ENCODE data around the gene DNAH3.
A peak's percentile ranks its signal among the peaks of the same experiment; 100 is the strongest.
"Not testable (repeated sequence)": the region's sequence is repeated elsewhere in the genome, so short reads cannot be mapped to it uniquely, and the experiment has no call there.

The DNAH3 gene

DNA sequence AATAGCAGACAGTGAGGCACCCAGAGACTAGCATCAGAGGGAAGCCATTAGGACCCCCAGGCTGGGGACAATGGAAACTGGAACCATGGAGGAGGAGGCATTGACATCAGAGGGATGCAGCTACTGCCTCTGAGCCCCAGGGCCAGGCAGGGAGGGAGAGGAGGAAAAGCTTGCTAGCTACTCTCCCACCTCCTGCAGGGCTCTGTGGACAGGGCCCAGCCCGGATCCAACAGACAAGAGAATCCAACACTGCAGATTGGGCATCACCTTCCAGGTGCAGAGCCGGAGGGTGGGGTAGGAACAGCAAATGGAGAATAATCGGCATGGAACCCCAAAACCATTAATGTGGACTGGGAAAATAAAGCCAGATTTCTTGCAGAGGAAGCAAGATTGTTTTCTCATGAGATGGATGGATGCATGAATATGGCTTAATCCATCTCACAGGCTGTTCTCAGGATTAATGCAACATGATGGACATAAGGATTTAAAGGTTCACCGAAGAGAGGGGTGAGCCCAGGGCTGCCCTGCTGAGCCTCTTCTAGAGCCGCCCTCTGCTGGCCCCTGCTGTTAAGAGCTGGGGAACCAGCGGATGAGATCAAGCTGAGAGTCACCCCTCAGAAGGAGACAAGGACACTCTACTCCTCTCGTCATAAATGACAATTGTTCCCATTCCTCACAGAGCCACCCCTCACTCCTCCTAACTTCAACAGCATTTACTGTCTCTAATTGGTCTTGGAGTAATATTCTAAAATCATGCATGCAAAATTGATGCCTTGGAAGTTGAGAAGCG lies 48.8 kb downstream of the DNAH3 start:
- Histone ChIP-seq H3K9ac (ENCODE audit: low read length in 5 of 5) (no peak overlapping the region), H3K27ac (ENCODE audit: low read depth, low read length) (no peak overlapping the region), H3K4me1 (ENCODE audit: control insufficient read depth in 5 of 5, insufficient read depth in 5 of 5, low read length in 5 of 5) (peaks cover 0 to 15% (median 0%) of the 10 kb centered on the region in 5 donors), H3K27me3 (ENCODE audit: control insufficient read depth in 5 of 5, insufficient read depth in 4 of 5, low read length in 5 of 5) (peaks cover 0 to 3% (median 0%) of the 10 kb centered on the region in 5 donors), H3K36me3 (ENCODE audit: control insufficient read depth in 5 of 5, insufficient read depth in 5 of 5, low read length in 5 of 5) (no peaks in the 10 kb centered on the region), H3K9me3 (ENCODE audit: control insufficient read depth in 5 of 5, low read length in 5 of 5) (no peaks in the 10 kb centered on the region), H3K4me3 (ENCODE audit: low read depth in 1 of 5, low read length in 5 of 5) (no peak overlapping the region)

DNA sequence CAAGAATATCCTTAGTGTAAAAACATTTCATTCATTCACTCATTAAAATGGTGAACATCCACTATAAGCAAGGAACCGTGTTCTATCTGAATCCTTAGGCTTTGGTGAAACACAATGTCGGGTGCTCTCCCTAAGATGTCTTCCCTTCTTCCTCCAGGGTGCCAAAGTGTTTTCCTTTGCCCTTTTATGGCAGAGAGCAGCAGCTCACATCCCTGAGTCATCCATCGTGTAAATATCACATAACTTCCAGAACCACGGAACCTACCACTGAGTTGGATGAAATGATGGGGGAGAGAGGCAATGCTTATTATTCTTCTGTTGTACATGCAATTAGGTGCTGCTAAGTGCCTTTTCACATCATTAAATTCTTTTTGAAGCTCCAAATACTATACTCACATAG lies 50.2 kb downstream of the DNAH3 start:
- no peak overlapping the region for H3K4me3 ChIP-seq (ENCODE audit: low read depth in 1 of 5, low read length in 5 of 5)
- H3K27me3 ChIP-seq (ENCODE audit: control insufficient read depth in 5 of 5, insufficient read depth in 4 of 5, low read length in 5 of 5): peaks cover 0 to 3% (median 0%) of the 10 kb centered on the region in 5 donors
- H3K27ac ChIP-seq (ENCODE audit: low read depth, low read length): no peak overlapping the region
- H3K9ac ChIP-seq (ENCODE audit: low read length in 5 of 5): no peak overlapping the region
- no peaks in the 10 kb centered on the region for H3K9me3 ChIP-seq (ENCODE audit: control insufficient read depth in 5 of 5, low read length in 5 of 5)
- H3K4me1 ChIP-seq (ENCODE audit: control insufficient read depth in 5 of 5, insufficient read depth in 5 of 5, low read length in 5 of 5): peaks cover 0 to 15% (median 0%) of the 10 kb centered on the region in 5 donors
- H3K36me3 ChIP-seq (ENCODE audit: control insufficient read depth in 5 of 5, insufficient read depth in 5 of 5, low read length in 5 of 5): no peaks in the 10 kb centered on the region

DNA sequence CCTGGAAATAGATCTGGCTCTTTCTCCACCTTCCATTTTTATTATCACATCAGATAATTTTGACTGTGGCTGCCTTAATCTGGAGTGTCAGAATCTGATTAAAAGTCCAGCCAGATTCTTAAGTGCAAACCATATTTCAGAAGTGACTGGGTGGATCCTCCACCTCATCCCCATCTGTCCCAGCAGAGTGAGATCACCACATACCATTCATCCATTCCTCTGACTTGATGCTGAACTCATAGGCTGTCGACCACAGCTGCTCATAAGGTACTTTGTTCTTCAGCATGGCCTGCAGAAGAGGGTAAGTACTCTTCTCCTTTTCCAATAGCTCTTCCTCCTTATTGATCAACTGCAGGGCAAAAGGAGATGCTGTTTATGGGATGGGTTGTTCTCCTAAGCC lies 53.5 kb downstream of the DNAH3 start:
- no peaks in the 10 kb centered on the region for H3K4me1 ChIP-seq (ENCODE audit: control insufficient read depth in 5 of 5, insufficient read depth in 5 of 5, low read length in 5 of 5)
- no peaks in the 10 kb centered on the region for H3K36me3 ChIP-seq (ENCODE audit: control insufficient read depth in 5 of 5, insufficient read depth in 5 of 5, low read length in 5 of 5)
- no peak overlapping the region for H3K4me3 ChIP-seq (ENCODE audit: low read depth in 1 of 5, low read length in 5 of 5)
- no peaks in the 10 kb centered on the region for H3K27me3 ChIP-seq (ENCODE audit: control insufficient read depth in 5 of 5, insufficient read depth in 4 of 5, low read length in 5 of 5)
- H3K27ac ChIP-seq (ENCODE audit: low read depth, low read length): no peak overlapping the region
- no peak overlapping the region for H3K9ac ChIP-seq (ENCODE audit: low read length in 5 of 5)
- no peaks in the 10 kb centered on the region for H3K9me3 ChIP-seq (ENCODE audit: control insufficient read depth in 5 of 5, low read length in 5 of 5)

DNA sequence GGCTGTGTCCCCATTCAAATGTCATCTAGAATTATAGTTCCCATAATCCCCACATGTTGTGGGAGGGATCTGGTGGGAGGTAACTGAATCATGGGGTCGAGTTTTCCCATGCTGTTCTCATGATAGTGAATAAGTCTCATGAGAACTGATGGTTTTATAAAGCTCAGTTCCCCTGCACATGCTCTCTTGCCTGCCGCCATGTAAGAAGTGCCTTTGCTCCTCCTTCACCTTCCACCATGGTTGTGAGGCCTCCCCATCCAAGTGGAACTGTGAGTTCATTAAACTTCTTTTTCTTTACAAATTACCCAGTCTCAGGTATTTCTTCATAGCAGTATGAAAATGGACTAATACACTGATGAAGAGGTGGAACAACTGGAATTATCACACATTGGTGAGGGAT lies 55.9 kb downstream of the DNAH3 start:
- H3K27me3 ChIP-seq (ENCODE audit: control insufficient read depth in 5 of 5, insufficient read depth in 4 of 5, low read length in 5 of 5); H3K4me1 ChIP-seq (ENCODE audit: control insufficient read depth in 5 of 5, insufficient read depth in 5 of 5, low read length in 5 of 5); H3K36me3 ChIP-seq (ENCODE audit: control insufficient read depth in 5 of 5, insufficient read depth in 5 of 5, low read length in 5 of 5); H3K9me3 ChIP-seq (ENCODE audit: control insufficient read depth in 5 of 5, low read length in 5 of 5); H3K4me3 ChIP-seq (ENCODE audit: low read depth in 1 of 5, low read length in 5 of 5); H3K9ac ChIP-seq (ENCODE audit: low read length in 5 of 5); H3K27ac ChIP-seq (ENCODE audit: low read depth, low read length): not testable (repeated sequence)

DNA sequence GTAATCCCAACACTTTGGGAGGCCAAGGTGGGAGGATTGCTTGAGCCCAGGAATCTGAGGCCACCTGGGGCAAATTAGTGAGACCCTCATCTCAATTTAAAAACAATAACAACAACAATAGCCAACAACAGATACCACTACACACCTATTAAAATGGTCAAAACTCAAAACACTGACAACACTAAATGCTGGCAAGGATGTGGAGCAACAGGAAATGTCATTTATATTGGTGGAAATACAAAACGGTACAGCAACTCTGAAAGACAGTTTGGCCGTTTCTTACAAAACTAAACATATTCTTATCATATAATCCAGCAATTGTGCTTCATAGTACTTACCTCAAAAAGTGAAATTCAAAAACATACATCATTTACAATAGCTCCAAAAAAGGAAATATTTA lies 57.7 kb downstream of the DNAH3 start:
- no peaks in the 10 kb centered on the region for H3K27me3 ChIP-seq (ENCODE audit: control insufficient read depth in 5 of 5, insufficient read depth in 4 of 5, low read length in 5 of 5)
- no peaks in the 10 kb centered on the region for H3K9me3 ChIP-seq (ENCODE audit: control insufficient read depth in 5 of 5, low read length in 5 of 5)
- H3K4me1 ChIP-seq (ENCODE audit: control insufficient read depth in 5 of 5, insufficient read depth in 5 of 5, low read length in 5 of 5): no peaks in the 10 kb centered on the region
- H3K27ac ChIP-seq (ENCODE audit: low read depth, low read length): no peak overlapping the region
- no peak overlapping the region for H3K9ac ChIP-seq (ENCODE audit: low read length in 5 of 5)
- H3K36me3 ChIP-seq (ENCODE audit: control insufficient read depth in 5 of 5, insufficient read depth in 5 of 5, low read length in 5 of 5): no peaks in the 10 kb centered on the region
- H3K4me3 ChIP-seq (ENCODE audit: low read depth in 1 of 5, low read length in 5 of 5): no peak overlapping the region

DNA sequence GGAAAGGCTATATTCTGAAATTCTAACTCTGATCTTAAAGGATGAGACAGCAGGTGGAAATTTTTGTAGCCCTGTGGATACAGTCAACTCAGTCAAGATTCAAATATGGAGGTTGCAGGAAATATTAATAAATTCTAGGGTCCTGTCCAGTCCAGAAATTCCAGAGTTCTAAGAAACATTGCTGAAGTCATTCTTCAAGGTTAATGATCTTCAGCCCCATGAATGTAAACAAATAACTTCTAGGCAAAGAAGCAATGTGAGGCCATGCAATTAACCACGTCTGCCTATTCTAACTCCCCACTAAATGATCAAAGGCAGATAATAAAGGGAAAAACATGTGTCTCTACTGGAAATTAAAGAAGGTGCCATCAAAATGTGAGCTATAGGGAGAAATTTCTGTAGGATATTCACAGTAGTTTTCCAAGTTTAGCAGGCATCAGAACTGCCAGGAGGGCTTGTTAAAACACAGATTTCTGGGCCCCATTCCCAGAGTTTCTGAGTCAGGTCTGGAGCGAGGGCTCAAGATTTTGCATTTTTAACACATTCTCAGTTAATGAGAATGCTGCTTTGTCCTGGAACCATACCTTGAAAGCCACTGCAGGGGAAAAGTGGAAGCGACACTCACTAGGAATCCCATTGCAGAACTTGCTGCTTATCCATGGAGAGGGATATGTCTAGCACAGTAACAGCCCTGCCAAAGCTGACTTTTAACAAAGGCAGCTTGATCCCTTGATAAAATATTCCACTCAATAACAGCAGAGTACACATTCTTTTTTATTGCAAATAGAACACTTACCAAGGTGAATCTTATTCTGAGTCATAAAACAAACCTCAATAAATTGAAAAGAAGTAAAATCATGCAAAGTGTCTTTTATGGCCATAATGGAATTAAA lies 61.8 kb downstream of the DNAH3 start:
- Histone ChIP-seq H3K4me1 (ENCODE audit: control insufficient read depth in 5 of 5, insufficient read depth in 5 of 5, low read length in 5 of 5) (no peaks in the 10 kb centered on the region), H3K27ac (ENCODE audit: low read depth, low read length) (no peak overlapping the region)

DNA sequence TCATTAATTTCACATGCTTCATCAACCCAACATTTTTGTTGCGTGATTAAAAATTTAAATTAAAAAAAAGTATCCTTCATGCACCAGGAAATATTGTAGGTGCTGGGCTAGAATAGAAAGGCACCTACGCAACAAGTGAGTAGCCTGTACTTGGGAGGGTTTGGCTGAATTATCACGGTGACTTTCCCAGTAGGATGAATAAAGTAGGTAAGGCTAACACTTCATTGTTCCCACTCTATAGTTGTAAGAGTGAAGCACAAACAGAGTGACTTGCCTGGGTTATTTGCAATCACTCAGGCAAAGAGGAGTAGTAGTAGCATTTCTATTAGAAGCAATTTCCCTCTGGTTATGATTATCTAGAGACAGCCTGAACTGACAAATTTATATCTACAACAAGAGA lies 62.5 kb downstream of the DNAH3 start:
- no peak overlapping the region for H3K4me3 ChIP-seq (ENCODE audit: low read depth in 1 of 5, low read length in 5 of 5)

More for the DNA sequence above, 61.8 kb downstream of the DNAH3 start:
- H3K9me3 ChIP-seq (ENCODE audit: control insufficient read depth in 5 of 5, low read length in 5 of 5): no peaks in the 10 kb centered on the region
- no peak overlapping the region for H3K4me3 ChIP-seq (ENCODE audit: low read depth in 1 of 5, low read length in 5 of 5)
- no peak overlapping the region for H3K9ac ChIP-seq (ENCODE audit: low read length in 5 of 5)
- H3K36me3 ChIP-seq (ENCODE audit: control insufficient read depth in 5 of 5, insufficient read depth in 5 of 5, low read length in 5 of 5): no peaks in the 10 kb centered on the region
- H3K27me3 ChIP-seq (ENCODE audit: control insufficient read depth in 5 of 5, insufficient read depth in 4 of 5, low read length in 5 of 5): no peaks in the 10 kb centered on the region

DNA sequence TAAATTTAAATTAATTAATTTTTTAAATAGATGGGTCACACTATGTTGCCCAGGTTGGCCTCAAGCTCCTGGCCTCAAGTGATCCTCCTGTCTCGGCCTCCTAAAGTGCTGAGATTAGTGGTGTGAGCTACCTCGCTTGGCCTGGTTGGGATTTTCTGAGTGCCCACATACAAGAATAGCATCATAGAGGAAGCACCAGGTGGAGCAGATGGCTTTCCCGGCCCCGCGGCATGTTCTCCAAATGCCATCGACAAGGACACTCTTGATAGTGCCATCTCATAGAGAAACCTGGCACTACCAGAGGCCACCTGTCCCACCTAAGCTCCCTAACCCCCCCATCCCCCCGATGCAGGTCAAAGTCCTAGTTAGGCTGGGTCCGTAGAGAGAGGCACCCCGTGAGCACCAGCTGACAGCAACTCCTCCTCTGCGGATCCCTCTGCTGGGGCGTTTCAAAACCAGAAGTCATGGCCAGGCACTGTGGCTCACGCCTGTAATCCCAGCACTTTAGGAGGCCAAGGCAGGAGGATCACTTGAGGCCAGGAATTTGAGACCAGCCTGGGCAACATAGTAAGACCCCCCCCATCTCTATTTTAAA lies 65.9 kb downstream of the DNAH3 start:
- Histone ChIP-seq H3K4me3 (ENCODE audit: low read depth in 1 of 5, low read length in 5 of 5) (no peak overlapping the region), H3K27ac (ENCODE audit: low read depth, low read length) (no peak overlapping the region), H3K4me1 (ENCODE audit: control insufficient read depth in 5 of 5, insufficient read depth in 5 of 5, low read length in 5 of 5) (peaks cover 0 to 4% (median 3%) of the 10 kb centered on the region in 5 donors), H3K9me3 (ENCODE audit: control insufficient read depth in 5 of 5, low read length in 5 of 5) (no peaks in the 10 kb centered on the region), H3K27me3 (ENCODE audit: control insufficient read depth in 5 of 5, insufficient read depth in 4 of 5, low read length in 5 of 5) (no peaks in the 10 kb centered on the region), H3K9ac (ENCODE audit: low read length in 5 of 5) (no peak overlapping the region), H3K36me3 (ENCODE audit: control insufficient read depth in 5 of 5, insufficient read depth in 5 of 5, low read length in 5 of 5) (no peaks in the 10 kb centered on the region)

More for the DNA sequence above, 62.5 kb downstream of the DNAH3 start:
- Histone ChIP-seq H3K9me3 (ENCODE audit: control insufficient read depth in 5 of 5, low read length in 5 of 5) (no peaks in the 10 kb centered on the region), H3K9ac (ENCODE audit: low read length in 5 of 5) (no peak overlapping the region), H3K27ac (ENCODE audit: low read depth, low read length) (no peak overlapping the region), H3K27me3 (ENCODE audit: control insufficient read depth in 5 of 5, insufficient read depth in 4 of 5, low read length in 5 of 5) (no peaks in the 10 kb centered on the region), H3K36me3 (ENCODE audit: control insufficient read depth in 5 of 5, insufficient read depth in 5 of 5, low read length in 5 of 5) (no peaks in the 10 kb centered on the region), H3K4me1 (ENCODE audit: control insufficient read depth in 5 of 5, insufficient read depth in 5 of 5, low read length in 5 of 5) (peaks cover 0 to 4% (median 3%) of the 10 kb centered on the region in 5 donors)

DNA sequence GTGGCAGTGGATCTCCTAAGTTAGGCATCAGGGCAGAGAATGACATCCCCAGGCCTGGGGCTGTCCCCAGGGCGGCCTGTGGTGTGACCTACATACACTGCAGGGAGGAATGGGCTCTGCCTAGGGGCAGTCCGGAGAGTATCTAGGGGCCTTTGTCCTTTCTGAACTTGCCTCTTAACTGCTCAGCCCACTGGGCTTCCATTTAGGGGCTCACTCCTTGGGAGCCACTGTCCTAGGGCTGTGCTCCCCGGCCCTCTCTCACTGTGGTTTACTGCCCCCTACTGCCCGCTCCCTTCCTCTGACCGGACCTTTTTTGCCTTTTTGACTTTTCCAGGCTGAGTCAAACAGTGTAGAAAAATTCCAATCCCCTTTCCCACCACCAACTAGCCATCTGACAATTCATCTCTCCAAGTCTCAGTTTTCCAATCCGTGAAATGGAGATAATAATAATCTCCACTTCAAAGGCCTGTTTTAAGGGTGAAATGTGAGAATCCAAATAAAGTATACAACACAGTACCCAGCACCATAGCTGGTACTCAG lies 66.8 kb downstream of the DNAH3 start:
- no peak overlapping the region for H3K4me3 ChIP-seq (ENCODE audit: low read depth in 1 of 5, low read length in 5 of 5)
- H3K36me3 ChIP-seq (ENCODE audit: control insufficient read depth in 5 of 5, insufficient read depth in 5 of 5, low read length in 5 of 5): no peaks in the 10 kb centered on the region

More for the DNA sequence above, 66.8 kb downstream of the DNAH3 start:
- Histone ChIP-seq H3K27me3 (ENCODE audit: control insufficient read depth in 5 of 5, insufficient read depth in 4 of 5, low read length in 5 of 5) (no peaks in the 10 kb centered on the region), H3K9me3 (ENCODE audit: control insufficient read depth in 5 of 5, low read length in 5 of 5) (no peaks in the 10 kb centered on the region), H3K9ac (ENCODE audit: low read length in 5 of 5) (peak overlapping the region in 1 of 5 donors; percentile 27), H3K4me1 (ENCODE audit: control insufficient read depth in 5 of 5, insufficient read depth in 5 of 5, low read length in 5 of 5) (peaks cover 0 to 4% (median 3%) of the 10 kb centered on the region in 5 donors), H3K27ac (ENCODE audit: low read depth, low read length) (peak overlapping the region; percentile 40)
